Hepatocyte (in vitro differentiated cells): Measurements from ENCODE around the gene TNS3. TPM values are rescaled to one million over a fixed set of nuclear protein-coding genes. Genes with fewer than 3 reads are reported as not detected.
A peak's percentile ranks its signal among the peaks of the same experiment; 100 is the strongest.

Source experiments
- DNase-seq: peaks from one replicate; pipeline ENCODE4 v3.0.0-alpha.2; 2016; ENCODE audit warnings: low spot score
- H2AFZ ChIP-seq: fragments of 200-600 bp; sonication (generic); 2 replicates; pipeline ENCODE4 v1.6.0; 2016; ENCODE audit warnings: antibody characterized with exemption, mild to moderate bottlenecking
- H3K27ac ChIP-seq: fragments of 200-600 bp; sonication (generic); 2 replicates; pipeline ENCODE4 v1.5.1; 2016; ENCODE audit warnings: mild to moderate bottlenecking
- H3K27me3 ChIP-seq: fragments of 200-600 bp; sonication (generic); 2 replicates; pipeline ENCODE4 v1.6.1; 2016
- H3K36me3 ChIP-seq: fragments of 200-600 bp; sonication (generic); replicated peaks from 2 replicates; pipeline ENCODE4 v1.5.1; 2016; ENCODE audit warnings: low read depth; ENCODE audit not compliant: insufficient read depth
- H3K4me1 ChIP-seq: fragments of 200-600 bp; sonication (generic); 2 replicates; pipeline ENCODE4 v1.5.1; 2016; ENCODE audit warnings: mild to moderate bottlenecking, moderate library complexity; ENCODE audit not compliant: insufficient read depth
- H3K4me2 ChIP-seq: fragments of 200-600 bp; sonication (generic); 2 replicates; pipeline ENCODE4 v1.6.0; 2016
- H3K4me3 ChIP-seq: fragments of 200-600 bp; sonication (generic); 2 replicates; pipeline ENCODE4 v1.5.1; 2016; ENCODE audit warnings: mild to moderate bottlenecking
- H3K79me2 ChIP-seq: fragments of 200-600 bp; sonication (generic); 2 replicates; pipeline ENCODE4 v1.6.0; 2017; ENCODE audit warnings: mild to moderate bottlenecking
- H3K9me2 ChIP-seq: fragments of 200-600 bp; sonication (generic); replicated peaks from 2 replicates; pipeline ENCODE4 v1.6.0; 2017; ENCODE audit warnings: mild to moderate bottlenecking; ENCODE audit not compliant: insufficient read depth
- H3K9me3 ChIP-seq: fragments of 200-600 bp; sonication (generic); 2 replicates; pipeline ENCODE4 v1.5.1; 2016; ENCODE audit warnings: low read depth, mild to moderate bottlenecking
- H4K20me1 ChIP-seq: fragments of 200-600 bp; sonication (generic); 2 replicates; pipeline ENCODE4 v1.6.0; 2016; ENCODE audit warnings: mild to moderate bottlenecking; ENCODE audit not compliant: insufficient read depth, poor library complexity, severe bottlenecking
- CTCF ChIP-seq: fragments of 200-600 bp; sonication (generic); IDR thresholded peaks from 2 replicates; pipeline ENCODE4 v1.5.1; 2016; ENCODE audit warnings: antibody characterized with exemption, mild to moderate bottlenecking; ENCODE audit not compliant: poor library complexity
- EZH2 ChIP-seq: fragments of 200-600 bp; sonication (generic); IDR thresholded peaks from 2 replicates; pipeline ENCODE4 v1.6.1; 2016; ENCODE audit warnings: antibody characterized with exemption, mild to moderate bottlenecking, borderline replicate concordance
- EZH2phosphoT487 ChIP-seq: fragments of 200-600 bp; sonication (generic); IDR thresholded peaks from one replicate; pipeline ENCODE4 v1.6.1; 2018; ENCODE audit warnings: antibody characterized with exemption, mild to moderate bottlenecking, low read depth, moderate library complexity; ENCODE audit not compliant: unreplicated experiment, severe bottlenecking
- WGBS: methylation state at CpG from one replicate; pipeline ENCODE4 v1.1.6; 2016; ENCODE audit warnings: low lambda C conversion rate; ENCODE audit errors: missing lambda C conversion rate; 5-methylcytosine and 5-hydroxymethylcytosine counted together
- polyA plus RNA-seq: library from polyadenylated mRNA; unstranded; fragments of >200 nt; fragmentation: Nextera tagmentation; extraction: Ambion mirVana; gene quantifications from 2 replicates; pipeline ENCODE4 v1.2.1, GENCODE V29; 2016
- total RNA-seq: library from RNA; depleted of rRNA; stranded (reverse); fragments of >200 nt; gene quantifications from 2 replicates; pipeline ENCODE4 v1.2.3, GENCODE V29; 2014

The TNS3 gene
- total and polyA plus RNA-seq, 2 experiments from 2014 or later = 30.0 to 73.3 TPM

- no peaks in the 10 kb centered on the region for H3K9me3 ChIP-seq
- H3K27ac ChIP-seq = no peak overlapping the region
- WGBS = 94% methylated on average over 9 of the region's 9 CpGs
- no peaks in the 10 kb centered on the region for H3K9me2 ChIP-seq
- H3K4me3 ChIP-seq = no peak overlapping the region
- H3K36me3 ChIP-seq = no peaks in the 10 kb centered on the region
- H3K4me1 ChIP-seq = peaks cover 26% of the 10 kb centered on the region
- no peaks in the 10 kb centered on the region for H3K27me3 ChIP-seq
- TF ChIP-seq EZH2 = no peak
- no peak for TF ChIP-seq EZH2phosphoT487
- no peak for TF ChIP-seq CTCF
- H2AFZ ChIP-seq = no peak overlapping the region
- DNase-seq = no peak
- H3K79me2 ChIP-seq = peaks cover 97% of the 10 kb centered on the region
- no peak overlapping the region for H3K4me2 ChIP-seq
- H4K20me1 ChIP-seq = peaks cover 52% of the 10 kb centered on the region
Observed at GRCh38 chr7:47448971-47449370, 132.9 kb downstream of the TNS3 start.

- H3K36me3 ChIP-seq = no peaks in the 10 kb centered on the region
- peaks cover 54% of the 10 kb centered on the region for H4K20me1 ChIP-seq
- peaks cover 98% of the 10 kb centered on the region for H3K79me2 ChIP-seq
- no peak overlapping the region for H2AFZ ChIP-seq
- no peak for DNase-seq
- H3K4me1 ChIP-seq = peaks cover 15% of the 10 kb centered on the region
- no peaks in the 10 kb centered on the region for H3K9me2 ChIP-seq
- H3K4me2 ChIP-seq = no peak overlapping the region
- 97% methylated on average over 12 of the region's 12 CpGs for WGBS
- no peak overlapping the region for H3K27ac ChIP-seq
- no peaks in the 10 kb centered on the region for H3K27me3 ChIP-seq
- TF ChIP-seq CTCF = no peak
- no peak for TF ChIP-seq EZH2
- no peak for TF ChIP-seq EZH2phosphoT487
- no peaks in the 10 kb centered on the region for H3K9me3 ChIP-seq
- H3K4me3 ChIP-seq = no peak overlapping the region
Observed at GRCh38 chr7:47447621-47448349, 134.1 kb downstream of the TNS3 start.

GRCh38 chr7:47446871-47447466 is 134.9 kb downstream of the TNS3 start:
- H3K9me2 ChIP-seq = no peaks in the 10 kb centered on the region
- no peak overlapping the region for H3K4me3 ChIP-seq
- H3K4me2 ChIP-seq = no peak overlapping the region
- peak overlapping the region; percentile 8 for H3K27ac ChIP-seq
- no peak overlapping the region for H2AFZ ChIP-seq
- H3K36me3 ChIP-seq = no peaks in the 10 kb centered on the region
- no peak for DNase-seq
- H3K4me1 ChIP-seq = peaks cover 10% of the 10 kb centered on the region
- TF ChIP-seq EZH2phosphoT487 (no peak), CTCF (no peak), EZH2 (no peak)
- no peaks in the 10 kb centered on the region for H3K9me3 ChIP-seq
- 82% methylated on average over 9 of the region's 9 CpGs for WGBS
- no peaks in the 10 kb centered on the region for H3K27me3 ChIP-seq
- H3K79me2 ChIP-seq = peaks cover 98% of the 10 kb centered on the region
- peaks cover 54% of the 10 kb centered on the region for H4K20me1 ChIP-seq
